Sigmoid colon (tissue), 4 donors: ENCODE measurements around the gene GLTP.
"Not testable (repeated sequence)": the region's sequence is repeated elsewhere in the genome, so short reads cannot be mapped to it uniquely, and the experiment has no call there.

ENCODE experiments used
- CTCF ChIP-seq, 4 experiments: fragments of 450-650 bp in 3 of 4; fragments of 200-600 bp in 1 of 4; IDR thresholded peaks; one replicate each; pipeline ENCODE4 v1.5.1; 2016 to 2019; ENCODE audit warnings: antibody characterized with exemption in 4 of 4, mild to moderate bottlenecking in 3 of 4, moderate library complexity in 2 of 4
- POLR2AphosphoS5 ChIP-seq, 4 donors: sonication (generic); formaldehyde crosslinking; IDR thresholded peaks; one replicate each; pipeline ENCODE4 v1.6.1; 2017; ENCODE audit warnings: antibody characterized with exemption in 4 of 4

GRCh38 chr12:109862491-109862890 is 17.9 kb downstream of the GLTP start:
- not testable (repeated sequence) for TF ChIP-seq CTCF, POLR2AphosphoS5 (IDR thresholded peaks at IDR 0.05)
